GM21576 (cell line): ENCODE results near the gene TNIP2.
A peak's percentile ranks its signal among the peaks of the same experiment; 100 is the strongest.
"Not testable (repeated sequence)": the region's sequence is repeated elsewhere in the genome, so short reads cannot be mapped to it uniquely, and the experiment has no call there.

Source experiments
- ATAC-seq: cut with Tn5 transposase; IDR thresholded peaks from one replicate; pipeline ENCODE4 v1.9.1; 2021; ENCODE audit warnings: mild to moderate bottlenecking, moderate library complexity; ENCODE audit not compliant: unreplicated experiment

TNIP2 gene

GRCh38 chr4:2794486-2795299 is 38.6 kb upstream of the TNIP2 start:
- no peak for ATAC-seq

DNA sequence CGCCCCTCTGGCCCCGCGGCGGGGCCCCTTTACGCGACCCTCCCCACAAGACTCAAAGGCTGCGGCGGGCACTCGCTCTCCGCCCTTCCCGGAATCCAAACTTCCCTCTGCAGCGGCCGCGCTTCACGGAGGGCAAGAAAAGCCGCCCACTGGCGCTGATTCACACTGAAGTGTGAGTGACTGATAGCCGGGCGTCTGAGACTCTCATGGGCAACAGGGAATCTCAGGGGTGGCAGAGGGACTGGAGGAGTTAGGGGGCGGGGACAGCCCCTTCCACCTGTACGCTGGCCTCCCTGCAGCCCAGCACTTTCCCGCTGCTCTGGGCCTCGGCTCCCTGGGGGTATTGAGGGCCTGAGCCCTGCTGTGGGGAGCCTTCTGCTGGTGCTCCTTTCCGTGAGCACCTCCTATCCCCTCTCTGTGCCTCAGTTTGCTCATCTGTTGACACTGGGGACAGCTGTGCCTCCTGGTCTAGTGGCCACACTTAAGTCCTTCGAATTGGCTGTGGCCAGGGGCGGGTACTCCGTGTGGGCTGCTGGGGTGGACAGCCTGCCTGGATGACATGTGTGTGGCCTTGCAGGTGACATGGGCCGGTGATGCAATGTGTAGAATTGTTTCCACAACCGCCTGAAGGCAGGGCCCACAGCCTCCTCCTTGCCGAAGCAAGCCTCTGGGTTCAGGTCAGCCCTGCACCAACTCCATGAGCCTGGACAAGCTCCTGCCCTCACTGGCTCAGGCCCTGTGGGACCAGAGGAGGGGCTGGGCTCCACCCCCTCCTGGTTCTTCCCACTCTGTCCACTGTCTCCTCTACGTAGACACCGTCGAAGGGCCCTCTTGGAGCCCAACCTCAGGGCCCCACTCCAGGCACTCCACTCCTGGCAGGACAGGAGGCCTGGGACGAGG is 37.7 kb upstream of the TNIP2 start:
- ATAC-seq = no peak

DNA sequence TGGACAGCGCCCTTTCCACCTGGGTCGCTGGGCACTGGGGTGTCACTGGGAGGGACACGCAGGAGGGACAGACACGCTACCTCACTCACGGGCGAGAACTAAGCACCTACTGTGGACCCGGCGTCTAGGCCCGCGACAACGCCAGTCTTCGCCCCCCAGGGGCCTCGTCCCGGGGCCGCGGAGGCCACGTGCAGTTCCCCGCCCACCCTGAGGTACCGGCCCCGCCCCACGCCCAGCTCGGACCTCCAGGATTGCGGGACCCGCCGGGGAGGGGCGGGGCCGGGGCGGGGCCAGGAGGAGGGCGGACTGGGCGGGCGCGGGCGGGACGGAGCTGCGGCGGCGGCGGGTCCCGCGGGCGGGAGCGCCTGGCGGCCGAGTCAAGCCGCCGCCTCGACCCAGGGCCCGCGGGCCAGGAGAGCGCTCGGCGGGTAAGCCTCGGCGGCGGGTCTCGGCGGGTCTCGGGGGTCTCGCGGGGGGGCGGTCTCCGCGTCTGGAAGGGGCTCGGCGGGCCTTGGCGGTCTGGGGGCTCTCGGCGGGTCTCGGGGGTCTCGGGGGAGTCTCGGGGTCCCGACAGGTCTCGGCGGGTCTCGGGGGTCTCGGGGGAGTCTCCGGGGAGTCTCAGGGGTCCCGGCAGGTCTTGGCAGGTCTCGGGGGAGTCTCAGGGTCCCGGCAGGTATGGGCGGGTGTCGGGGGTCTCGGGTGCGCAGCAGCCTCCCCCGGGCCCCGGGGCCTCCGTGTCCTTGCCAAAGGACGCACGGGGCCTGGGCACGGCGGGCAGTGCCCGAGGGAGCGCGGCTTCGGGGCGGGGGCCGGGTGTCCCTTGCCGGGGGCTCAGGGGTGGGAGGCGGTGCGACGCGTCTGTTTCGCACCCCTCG is 36.8 kb upstream of the TNIP2 start, which contains the start of gene SH3BP2:
TSS of gene SH3BP2 (plus strand) at position 375 of the 875 bp plus-strand sequence. CDS start 27,533 bp downstream, outside the sequence.
- peak; percentile 32 for ATAC-seq

GRCh38 chr4:2792396-2792710 is 36.2 kb upstream of the TNIP2 start:
- no peak for ATAC-seq

DNA sequence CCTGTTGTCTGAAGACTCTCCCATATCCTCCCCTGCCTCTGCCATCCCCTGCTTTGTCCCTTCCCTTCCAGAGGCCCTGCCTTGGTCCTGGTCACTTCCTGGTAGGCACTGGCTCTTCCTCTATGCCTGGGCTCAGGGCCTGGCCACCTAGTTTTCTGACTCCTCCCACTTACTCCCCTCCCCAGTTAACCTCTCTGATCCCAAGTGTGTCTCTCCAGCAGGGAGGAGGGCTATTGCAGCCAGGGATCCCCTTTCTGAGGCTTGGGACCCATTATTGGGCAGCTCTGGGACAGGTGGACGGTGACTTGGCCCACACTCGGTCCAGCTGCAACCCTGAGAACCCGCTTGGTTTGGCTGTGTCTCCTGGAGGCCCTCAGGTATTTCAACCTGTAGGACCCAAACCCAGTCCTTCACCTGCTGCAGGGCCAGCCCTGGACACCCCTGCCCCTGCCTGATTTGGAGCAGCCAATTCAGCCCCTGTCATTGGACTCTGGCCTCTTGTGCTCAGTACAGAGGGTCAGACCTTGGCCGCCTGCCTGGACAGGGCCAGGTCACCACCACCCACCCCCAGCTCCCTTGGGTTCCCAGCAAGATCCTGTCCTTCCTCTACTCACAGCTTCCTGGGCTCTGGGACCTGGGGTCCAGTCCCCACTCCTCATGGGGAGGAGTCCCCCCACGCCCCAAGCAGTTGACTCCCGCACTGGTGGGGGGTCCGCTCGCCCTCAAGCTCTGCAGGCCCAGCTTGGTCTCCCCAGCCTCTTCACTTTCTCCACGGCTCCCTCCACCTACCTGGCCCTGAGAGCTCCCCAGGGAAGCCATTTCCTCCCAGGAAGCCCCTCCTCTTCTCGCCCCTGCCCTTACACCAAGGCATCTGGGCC is 35.6 kb upstream of the TNIP2 start:
- ATAC-seq = no peak

DNA sequence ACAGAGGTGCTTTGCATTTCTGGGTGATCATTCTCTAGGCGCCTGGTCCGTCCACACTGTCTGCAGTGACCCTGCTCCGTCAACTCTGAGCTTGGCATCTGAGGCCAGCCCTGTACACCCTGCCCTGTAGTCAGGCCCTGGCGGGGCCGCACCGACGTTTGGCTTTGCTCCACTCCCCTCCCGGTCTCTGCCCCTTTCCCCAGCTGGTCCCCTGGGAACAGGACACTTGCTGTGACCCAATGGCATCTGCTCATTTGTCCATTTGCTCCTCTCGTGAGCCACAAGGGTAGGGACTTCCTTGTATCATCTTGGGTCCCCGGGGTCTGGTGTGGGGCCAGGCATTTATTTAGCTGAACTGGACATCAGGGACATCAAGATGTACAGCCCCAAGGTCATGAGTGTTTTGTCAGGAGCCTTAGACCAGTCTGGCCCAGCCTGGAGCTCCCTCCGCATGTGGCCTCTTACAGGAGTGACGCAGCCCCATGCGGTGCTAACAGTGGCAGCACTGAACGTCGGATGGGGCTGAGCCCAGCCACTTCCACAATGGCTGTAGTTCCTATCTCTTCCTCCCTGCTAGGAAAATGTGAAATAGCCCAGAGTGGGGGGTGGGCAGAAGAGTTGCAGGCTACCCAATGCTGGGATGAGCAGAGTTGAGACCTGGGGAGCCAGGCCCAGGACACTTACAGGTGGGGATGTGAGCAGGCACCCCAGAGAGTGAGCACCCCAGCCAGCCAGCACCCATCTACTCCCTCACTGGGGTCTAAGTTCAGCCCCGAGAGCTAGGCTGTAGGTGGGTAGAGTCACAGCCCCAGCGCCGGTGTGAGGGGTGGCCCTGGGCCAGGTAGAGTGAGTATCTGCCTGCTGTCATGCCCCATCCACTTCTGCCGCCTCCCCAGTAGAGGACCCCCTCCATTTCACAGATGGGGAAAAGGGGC is 34.7 kb upstream of the TNIP2 start:
- no peak for ATAC-seq

GRCh38 chr4:2789793-2790582 is 33.9 kb upstream of the TNIP2 start:
- ATAC-seq = no peak

DNA sequence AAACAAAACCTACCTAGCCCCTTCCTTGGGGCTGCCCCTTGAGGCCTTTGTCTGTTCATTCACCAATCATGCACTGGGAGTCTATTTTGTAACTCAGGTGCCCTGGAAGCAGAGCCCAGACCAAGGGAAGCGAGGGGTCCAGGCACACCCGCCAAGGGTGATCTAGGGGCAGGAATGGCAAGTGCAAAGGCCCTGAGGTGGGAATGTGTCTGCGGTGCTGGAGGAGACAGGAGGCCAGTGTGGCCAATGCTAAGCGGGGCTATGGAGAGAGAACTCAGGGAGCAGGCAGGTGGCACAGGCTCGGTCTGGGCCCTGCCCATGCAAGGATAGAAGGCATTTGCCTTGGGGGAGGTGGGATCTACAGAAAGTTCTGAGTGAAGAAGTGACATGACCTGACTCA is 33.2 kb upstream of the TNIP2 start:
- ATAC-seq = no peak

DNA sequence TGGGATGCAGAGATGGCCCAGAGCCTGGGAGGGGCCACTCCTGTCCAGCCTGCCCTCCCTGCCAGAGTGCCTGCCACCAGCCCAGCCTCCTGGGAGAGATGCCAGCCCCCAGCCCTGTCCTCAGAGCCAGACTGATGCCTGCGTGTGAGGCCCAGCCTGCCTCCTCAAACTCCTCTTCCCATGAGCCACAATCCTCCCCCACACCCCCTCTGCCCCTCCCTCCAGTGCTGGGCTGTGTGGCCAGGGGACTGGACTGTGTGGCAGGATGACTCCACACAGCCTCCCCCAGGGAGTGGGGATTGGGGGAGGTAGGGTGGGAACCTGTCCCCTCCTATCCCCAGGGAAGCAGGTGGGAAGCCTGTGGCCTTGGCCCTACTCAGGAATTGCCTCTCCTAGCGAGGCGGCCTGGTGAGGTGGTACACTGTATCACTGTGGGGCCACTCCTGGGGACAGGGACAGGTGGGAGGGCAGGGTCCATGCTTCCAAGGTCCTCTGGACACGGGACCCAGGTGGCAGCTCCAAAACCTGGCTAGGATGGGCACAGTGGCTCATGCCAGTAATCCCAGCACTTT is 32.5 kb upstream of the TNIP2 start:
- no peak for ATAC-seq

DNA sequence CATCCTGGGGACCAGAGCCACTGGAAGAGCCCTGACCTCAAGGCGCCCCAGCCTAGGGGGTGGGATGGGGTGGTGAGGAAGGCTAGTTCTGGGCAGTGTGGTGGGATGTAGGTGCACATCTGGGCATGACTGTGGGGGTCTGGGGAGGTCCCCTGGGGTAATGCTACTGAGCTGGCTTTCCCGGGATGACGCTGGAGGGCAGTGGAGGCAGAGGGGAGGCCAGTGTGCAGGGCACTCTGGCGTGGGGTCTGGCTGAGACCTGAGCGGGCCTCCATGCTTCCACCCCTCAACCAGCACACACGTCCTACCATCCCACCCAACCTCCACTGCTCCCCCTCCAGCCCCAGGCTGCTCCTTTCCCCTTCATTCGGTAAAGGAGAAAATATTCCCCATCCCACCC is 32.0 kb upstream of the TNIP2 start:
- ATAC-seq = no peak

DNA sequence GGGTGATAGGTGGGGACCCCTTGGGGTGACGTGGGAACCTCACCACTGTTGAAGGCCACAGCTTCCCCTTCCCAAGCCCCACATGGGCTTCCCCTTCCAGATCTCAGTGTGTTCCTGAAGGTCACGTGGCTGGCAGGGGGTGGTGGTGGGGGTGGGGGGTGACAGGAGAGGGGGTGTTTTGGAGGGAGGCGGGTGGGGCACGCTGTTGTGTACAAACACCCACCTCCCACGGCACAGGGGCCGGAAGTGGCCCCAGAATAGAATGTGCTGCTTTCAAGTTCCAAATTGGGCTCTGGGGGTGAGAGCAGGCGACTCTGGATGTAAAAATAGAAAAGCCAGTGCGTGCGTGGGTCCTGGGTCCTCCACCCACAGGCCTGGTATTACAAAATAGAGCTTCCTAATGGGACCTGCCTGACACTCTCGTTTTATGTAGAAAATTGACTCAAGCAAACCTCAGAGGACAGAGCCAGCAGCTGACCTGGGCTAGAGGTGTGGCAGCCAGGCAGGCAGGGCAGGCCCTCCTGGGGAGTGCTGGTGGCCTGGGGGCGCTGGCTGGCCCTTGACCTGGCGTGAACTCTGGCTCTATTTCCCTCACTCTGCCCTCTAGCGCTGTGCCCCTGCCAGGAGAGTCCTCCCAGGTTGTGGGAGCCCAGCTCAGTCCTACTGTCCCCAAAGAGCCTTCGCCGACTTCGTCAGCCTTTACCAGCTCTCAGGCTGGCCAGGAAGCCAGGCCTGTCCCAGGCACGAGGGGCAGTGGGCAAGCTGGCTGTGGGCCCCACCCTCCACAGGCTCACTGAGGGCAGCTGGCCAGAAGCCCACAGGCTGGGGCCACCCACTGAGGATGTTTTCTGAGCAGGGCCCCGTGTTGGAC is 31.3 kb upstream of the TNIP2 start:
- ATAC-seq = peak; percentile 66

DNA sequence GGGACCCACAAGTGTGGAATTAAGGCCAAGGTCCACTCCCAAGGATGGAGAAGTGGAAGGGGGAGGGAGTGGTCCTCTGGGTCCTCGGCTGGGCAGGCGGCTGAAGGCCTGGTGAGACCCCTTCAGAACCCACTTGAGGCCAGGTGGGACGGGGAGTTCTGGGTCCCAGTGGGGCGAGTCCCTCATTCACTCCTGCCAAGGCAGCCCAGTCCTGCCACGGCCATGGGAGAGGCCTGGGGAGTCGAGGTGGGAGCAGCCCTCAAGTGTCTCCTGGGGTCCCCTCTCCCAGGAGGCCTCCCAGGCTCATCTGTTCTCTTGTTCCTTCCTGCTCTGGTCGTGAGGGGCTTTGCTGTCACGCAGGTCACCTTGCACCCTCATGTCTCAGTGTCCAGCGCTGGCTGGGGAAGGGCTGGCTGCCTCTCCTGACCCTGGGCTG is 30.7 kb upstream of the TNIP2 start:
- ATAC-seq = no peak

DNA sequence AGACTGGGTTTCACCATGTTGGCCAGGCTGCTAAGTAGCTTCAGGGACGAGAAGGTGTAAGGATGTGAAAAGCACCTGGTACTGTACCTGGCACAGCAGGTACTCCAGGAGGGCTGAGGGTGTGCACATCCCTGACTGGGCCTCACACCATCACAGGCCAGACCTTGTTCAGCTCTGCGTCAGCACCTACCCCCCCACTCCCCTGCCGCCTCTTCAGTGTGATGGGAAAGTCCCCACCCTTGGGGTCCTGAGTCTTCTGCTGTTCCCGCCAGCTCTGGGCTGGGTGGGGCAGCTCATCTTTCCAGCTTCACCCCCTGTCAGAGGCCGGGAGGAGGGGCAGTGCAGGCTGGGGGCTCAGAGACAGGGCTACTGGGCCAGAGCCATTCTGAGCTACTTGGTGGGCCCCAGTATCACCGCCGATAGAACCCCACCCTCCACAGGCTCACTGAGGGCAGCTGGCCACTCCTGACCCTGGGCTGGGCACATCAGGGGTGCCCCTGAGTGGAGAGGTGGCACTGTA is 30.1 kb upstream of the TNIP2 start:
- no peak for ATAC-seq

- no peak for ATAC-seq
Measured at GRCh38 chr4:2785613-2786012, 29.5 kb upstream of the TNIP2 start.

DNA sequence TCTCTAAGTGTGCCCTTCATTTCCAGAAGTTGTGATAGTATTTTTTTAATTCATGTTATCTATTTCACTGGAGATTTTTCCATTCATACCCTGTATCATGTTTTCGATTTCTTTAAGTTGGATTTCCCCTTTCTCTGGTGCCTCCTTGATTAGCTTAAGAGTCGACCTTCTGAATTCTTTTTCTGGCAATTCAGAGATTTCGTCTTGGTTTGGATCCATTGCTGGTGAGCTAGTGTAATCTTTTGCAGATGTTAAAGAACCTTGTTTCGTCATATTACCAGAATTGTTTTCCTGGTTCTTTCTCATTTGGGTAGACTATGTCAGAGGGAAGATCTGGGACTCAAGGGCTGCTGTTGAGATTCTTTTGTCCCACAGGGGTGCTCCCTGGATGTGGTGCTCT is 27.7 kb upstream of the TNIP2 start:
- no peak for ATAC-seq

DNA sequence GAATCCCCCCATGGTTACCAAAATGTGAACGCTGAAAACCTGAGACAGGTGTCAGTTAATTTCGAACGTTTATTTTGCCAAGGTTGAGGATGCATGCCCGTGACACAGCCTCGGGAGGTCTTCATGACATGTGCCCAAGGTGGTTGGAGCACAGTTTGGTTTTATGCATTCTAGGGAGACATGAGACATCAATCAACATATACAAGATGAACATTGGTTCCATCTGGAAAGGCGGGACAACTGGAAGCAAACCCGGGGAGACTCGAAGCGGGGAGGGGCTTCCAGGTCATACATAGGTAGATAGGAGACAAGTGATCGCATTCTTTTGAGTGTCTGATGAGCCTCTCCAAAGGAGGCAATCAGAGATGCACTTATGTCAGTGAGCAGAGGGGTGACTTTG is 25.8 kb upstream of the TNIP2 start:
- no peak for ATAC-seq

DNA sequence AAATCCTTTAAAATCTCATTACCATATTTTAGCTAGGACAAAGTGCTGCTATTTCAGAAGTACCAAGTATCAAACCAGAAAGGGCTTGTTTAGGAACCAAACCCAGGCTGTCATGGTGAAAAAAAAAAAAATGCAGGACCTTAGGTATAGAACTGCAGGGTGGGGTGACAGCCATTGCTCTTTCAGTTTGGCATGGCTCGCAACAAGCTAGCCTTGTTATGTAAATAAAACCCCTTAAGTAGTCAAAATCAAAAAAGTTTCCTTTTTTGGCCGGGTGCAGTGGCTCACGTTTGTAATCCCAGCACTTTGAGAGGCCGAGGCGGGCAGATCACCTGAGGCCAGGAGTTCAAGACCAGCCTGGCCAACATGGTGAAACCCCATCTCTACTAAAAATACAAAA is 24.5 kb upstream of the TNIP2 start:
- not testable (repeated sequence) for ATAC-seq
